Stimulated activated CD4-positive, alpha-beta T cell treated with anti-CD3 and anti-CD28 coated beads, Interleukin-12 subunit alpha, Interleukin-12 subunit beta, amount 100 ng/mL, for 24 hours (primary cell): ENCODE data around the gene FUOM.
"Not testable (repeated sequence)": the region's sequence is repeated elsewhere in the genome, so short reads cannot be mapped to it uniquely, and the experiment has no call there.

Experiments
- DNase-seq, 2 experiments: peaks; one replicate each; pipeline ENCODE4 v3.0.0-alpha.2; 2020; ENCODE audit warnings: low read depth in 2 of 2

The FUOM gene

DNA sequence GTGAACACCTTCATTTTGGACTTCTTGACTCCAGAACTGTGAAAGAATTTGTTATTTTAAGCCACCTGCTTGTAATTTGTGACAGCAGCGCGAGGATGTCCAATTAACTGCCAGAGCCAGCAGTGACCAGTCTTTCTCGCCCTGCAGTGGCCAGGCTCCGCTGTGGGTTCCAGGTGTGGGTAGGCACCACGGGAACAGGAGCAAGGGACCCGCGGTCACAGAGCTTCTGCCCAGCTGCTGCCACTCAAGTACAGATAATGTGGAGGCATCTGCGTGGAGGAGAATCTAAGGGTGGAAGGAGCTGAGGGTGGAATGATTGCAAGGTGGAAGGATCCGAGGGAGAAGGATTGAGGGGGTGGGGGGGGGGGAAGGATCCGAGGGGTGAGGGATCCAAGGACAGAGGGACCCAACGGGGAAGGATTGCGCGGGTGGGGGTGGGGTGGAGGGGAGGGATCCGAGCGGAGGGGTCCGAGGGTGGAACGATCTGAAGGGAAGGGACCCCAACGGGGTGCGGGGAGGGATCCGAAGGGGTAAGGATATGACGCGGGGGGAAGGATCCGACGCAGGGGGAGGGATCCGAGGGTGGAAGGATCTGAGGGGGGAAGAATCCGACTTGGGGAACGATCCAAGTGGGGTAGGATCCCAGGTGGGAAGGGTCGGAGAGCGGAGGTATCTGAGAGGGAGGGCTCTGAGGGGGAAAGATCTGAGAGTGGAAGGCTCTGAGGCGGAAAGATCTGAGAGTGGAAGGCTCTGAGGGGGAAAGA lies 24.7 kb downstream of the FUOM start:
- no peak for DNase-seq

DNA sequence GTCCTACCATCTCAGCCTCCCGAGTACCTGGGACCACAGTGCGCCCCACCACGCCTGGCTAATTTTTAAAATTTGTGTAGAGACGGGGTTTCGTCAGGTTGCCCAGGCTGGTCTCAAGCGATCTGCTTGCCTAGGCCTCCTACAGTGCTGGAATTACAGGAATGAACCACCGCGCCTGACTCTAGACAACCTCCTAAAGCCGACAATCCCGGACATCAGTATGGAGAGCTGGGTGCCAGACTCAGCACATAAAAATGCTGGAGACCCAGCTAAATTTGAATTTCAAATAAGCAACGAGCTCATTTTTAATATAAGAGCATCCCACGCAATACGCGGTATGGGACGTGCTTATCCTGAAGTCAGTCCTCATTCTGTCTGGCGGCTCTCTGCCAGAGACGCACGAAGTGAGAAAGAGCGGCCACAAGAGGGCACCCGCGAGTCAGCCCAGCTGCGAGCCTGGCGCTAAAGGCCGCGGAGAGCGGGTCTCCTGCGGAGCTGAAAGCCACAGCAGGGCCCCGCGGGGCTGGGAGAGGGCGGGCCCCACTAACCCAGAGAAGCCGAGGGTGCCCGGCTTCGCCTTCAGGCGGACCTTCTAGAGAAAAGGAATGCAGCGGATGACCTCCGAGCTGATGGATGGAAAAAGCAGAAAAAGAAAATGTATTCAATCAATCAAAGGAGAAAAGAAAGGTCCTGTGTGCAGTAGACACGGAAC lies 28.2 kb downstream of the FUOM start:
- peak; percentile 77 to 85 for DNase-seq

GRCh38 chr10:133328358-133329343 lies 29.2 kb downstream of the FUOM start:
- no peak for DNase-seq

DNA sequence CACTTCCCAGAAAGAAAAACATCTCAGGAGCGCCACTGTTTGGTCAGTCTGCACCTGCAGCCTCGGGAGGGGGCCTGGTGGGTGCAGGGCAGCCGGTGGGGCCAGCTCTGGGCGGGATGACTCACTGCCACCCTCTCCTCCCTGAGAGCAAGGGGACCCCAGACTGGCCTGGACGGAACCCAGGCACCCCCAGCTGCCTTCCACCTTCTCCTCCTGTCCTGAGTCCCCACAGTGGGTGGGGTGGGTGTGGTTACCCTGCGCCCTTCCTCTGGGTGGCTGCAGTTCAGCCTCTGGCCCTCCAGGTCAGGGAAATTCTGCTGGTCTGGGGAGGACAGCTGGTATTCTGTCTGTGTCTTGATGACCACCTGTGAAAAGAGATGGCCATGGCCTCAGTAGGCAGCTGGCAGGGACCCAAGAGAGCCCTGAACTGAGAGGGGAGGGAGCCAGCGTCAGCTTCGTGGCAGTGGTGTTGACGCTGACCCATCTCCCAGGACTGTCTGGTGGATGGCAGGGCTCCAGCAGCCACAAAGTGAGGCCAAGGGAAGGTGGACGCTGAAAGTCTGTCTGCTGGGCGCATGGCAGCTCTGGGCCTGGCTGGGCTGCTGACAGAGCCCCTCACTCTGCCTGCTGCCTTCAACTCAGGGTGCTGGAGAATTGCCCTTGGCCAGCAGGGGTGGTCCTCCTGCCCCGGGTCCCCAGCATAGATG lies 30.0 kb downstream of the FUOM start:
- DNase-seq = no peak

GRCh38 chr10:133326745-133327650 lies 30.8 kb downstream of the FUOM start:
- DNase-seq = no peak

DNA sequence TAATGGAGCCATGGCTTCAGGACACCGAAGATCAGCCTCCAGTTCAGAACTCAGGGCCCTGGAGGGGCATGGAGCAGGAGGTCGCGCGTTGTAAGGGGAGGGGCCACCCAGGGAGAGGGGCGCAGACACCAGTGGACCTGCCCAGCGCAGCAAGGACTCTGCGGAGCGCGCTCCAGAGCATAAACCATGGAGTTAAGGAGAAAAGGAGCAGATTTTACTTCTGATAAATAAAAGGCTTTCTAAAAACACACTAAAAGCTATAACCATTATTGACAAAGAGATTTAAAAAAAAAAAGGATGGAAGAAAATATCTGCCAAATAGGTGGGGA lies 31.6 kb downstream of the FUOM start:
- no peak for DNase-seq

DNA sequence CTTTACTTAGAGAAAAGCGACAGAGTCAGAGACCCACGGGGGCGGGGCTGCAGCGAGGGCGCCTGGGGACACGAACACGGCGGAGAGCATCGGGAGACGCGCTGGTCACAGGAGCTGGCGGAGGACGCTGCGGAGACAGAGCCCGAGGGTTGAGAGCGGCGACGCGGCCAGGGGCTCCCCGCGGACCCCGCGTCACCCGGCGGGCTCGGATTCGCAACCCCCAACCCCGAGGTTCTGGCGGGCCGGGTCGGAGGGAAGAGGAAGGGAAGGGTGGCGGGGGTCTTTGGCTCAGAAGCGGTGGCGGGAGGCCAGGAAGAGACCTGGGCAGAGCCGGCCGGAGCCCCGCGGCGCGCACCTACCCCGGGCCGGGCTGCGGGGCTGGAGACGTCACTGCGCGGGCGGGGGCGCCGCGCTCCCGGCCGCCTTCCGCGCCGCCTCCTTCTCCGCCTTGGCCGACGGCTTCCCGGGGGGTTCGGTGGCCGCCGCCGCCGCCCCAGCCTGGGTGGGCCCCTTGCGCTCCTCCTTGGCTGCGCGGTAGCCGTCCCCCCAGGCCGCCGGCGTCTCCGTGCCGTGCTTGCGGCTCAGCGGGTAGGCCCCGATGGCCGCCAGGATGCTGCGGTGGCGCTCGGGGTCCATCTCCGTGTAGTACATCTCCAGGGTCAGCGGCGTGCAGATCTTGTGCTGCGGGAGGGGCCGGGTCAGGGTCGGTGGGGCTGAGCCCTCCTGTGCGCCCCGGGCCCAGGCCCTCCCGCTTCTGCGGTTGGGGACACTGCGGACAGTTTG lies 32.2 kb downstream of the FUOM start:
- no peak for DNase-seq

DNA sequence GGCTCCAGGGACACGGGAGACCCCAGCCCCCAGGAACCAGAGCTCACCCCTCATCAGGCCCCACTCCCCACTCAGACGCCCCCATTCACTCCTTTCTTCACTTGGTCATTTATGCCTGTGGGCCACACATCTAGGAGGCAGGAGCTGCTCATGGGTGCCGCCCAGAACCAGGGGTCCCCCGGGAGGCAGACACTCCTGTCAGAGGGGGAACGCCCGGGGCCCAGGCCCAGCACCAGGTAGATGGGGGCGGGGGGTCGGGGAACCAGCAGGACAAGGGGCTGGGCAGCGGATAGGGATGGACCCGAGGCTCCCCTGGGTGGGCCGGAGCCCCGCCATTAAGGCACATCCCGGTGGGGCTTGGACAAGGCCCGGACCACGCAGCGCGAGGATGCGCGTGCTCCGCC lies 33.0 kb downstream of the FUOM start:
- no peak for DNase-seq

DNA sequence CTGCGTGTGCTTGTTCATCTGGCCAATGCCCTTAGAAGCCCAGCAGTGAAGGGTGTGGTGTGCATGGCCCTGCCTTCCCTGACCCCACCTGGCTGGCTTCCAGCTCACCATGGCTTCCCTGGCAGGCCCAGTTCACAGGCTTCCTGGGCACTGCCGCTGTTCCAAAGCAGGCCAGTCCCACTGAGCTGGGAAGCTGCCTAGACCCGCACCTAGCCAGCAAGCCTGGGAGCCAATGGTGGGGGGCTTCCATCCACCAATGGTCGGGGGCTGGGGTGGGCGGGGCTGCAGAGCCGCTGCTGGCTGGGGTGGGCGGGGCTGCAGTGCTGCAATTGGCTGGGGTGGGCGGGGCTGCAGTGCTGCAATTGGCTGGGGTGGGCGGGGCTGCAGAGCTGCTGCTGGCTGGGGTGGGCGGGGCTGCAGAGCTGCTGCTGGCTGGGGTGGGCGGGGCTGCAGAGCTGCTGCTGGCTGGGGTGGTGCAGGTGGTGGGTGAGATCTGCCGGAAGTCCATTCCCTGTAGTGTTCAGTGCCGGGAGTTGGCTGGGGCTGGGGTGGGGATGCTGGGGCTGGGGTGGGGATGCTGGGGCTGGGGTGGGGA lies 33.5 kb downstream of the FUOM start:
- DNase-seq = peak; percentile 26 to 62

- not testable (repeated sequence) for DNase-seq
These were observed 35.6 kb downstream of the FUOM start for GRCh38 chr10:133322064-133322709.

GRCh38 chr10:133320852-133321422 lies 36.9 kb downstream of the FUOM start:
- DNase-seq = not testable (repeated sequence)

DNA sequence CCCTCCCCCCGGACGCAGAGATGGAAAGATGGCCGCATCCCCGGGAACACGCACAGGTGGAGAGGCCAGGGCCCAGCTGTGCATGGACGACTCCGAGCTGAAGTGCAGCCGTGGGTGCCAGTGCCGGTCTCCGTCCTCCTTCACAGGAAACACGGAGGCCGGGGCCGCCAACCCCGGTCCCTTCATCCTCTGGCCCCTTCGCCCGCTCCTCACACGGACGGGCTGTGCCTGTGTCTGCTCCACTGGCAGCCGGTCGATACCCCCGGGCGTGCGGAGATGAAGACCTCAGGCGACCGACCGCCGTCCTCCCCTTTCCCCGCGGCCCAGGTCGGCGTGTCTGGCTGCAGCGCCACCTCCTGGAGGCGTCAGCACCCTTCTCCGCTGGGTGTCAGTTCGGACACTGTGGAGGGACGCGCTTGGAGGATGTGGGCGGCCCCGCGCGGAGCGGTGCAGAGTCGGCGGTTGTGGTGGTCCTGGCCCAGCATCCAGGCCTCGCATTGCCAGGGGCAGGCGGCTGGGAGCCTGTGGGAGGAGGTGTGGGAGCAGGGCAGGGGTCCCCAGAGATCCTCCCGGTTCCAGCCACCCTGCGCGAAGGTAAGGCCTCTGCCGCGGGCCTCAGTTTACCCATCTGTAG lies 39.2 kb downstream of the FUOM start:
- DNase-seq = peak; percentile 31 to 59

DNA sequence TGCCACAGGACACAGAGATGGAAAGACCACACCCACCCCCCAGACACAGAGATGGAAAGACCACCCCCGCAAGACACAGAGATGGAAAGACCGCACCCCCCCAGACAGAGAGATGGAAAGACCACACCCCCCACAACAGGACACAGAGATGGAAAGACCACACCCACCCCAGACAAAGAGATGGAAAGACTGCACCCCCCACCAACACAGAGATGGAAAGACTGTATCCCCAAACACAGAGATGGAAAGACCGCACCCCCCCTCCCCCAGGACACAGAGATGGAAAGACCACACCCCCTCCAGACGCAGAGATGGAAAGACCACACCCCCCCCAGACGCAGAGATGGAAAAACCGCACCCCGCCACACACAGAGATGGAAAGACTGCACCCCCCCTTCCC lies 41.1 kb downstream of the FUOM start:
- DNase-seq = no peak

GRCh38 chr10:133316266-133316665 lies 41.6 kb downstream of the FUOM start:
- no peak for DNase-seq

DNA sequence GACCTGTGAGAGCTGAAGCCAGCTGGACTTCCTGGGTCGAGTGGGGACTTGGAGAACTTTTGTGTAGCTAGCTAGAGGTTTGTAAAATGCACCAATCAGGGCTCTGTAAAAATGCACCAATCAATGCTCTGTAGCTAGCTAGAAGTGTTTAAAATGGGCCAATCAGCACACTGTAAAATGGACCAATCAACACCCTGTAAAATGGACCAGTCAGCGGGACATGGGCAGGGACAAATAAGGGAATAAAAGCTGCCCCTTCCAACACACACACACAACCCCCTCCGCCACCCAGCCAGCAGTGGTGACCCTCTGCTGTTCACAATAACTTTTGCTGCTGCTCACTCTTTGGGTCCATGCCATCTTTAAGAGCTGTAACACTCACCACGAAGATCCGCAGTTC lies 42.0 kb downstream of the FUOM start:
- DNase-seq = no peak

DNA sequence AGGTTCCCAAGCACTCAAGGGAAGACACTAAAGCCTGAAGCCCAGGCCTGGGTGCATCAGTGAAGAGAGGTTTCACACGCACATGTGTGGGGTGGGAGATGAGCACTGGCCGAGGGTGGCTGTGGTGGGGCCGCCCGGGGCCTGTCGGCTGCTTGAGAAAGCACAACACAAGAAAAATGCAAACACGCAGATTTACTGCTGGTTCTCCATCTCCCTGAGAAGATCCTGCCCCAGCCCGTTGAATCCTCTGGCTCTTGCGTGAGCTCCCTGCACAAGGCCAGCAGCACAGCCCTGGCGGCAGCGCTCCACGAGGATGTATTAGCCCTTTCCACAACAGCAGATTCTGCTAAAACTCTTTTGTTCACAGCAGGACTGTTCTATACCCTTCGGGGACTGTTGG lies 42.9 kb downstream of the FUOM start:
- no peak for DNase-seq

- DNase-seq = no peak
These were observed 44.6 kb downstream of the FUOM start for GRCh38 chr10:133313192-133313591.

DNA sequence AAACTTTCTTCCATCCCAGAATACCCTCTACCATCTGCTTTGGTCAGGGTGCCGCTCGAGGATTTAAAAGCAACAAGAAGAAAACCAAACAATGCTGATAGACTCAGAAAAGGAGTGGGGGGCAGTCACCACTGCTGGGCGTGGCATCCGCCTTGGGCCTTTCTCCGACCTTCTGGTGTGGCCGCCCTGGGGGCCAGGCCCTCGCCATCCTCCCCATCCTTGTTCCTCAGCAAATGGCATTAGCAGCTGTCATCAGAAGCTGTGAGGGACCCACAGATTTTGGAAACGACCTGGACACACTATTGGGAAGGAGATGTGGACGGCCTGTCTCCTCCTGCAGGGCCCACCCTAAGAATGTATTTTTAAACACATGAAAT lies 45.1 kb downstream of the FUOM start:
- no peak for DNase-seq
